EH (cell line): ENCODE data around the gene TAOK3.

Experiments
- DNase-seq: peaks from one replicate; pipeline ENCODE4 v3.0.0-alpha.2; 2015; ENCODE audit warnings: low read depth

TAOK3 gene

DNA sequence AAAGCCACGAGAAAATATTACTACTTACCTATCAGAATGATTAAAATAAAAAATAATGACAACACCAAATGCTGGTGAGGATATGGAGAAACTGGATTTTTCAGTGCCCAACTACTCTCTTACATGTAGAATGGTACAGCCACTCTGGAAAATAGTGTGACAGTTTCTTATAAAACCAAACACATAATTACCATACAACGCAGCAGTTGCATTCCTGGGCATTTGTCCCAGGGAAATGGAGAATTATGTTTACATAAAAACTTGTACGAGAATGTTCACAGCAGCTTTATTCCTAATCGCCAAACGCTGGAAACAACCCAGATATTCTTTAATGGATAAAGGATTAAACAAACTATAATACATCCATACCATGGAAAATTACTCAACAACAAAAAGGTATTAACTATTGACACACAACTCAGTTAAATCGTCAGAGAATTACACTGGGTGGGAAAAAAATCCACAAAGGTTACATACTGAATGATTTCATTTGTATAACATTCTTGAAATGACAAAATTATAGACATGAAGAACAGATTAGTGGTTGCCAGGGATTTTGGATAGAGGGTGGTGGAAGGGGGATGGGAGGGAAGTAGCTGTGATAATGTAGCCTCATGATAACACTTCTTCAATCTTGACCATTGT lies 35.4 kb downstream of the TAOK3 start:
- DNase-seq = peak; percentile 83

DNA sequence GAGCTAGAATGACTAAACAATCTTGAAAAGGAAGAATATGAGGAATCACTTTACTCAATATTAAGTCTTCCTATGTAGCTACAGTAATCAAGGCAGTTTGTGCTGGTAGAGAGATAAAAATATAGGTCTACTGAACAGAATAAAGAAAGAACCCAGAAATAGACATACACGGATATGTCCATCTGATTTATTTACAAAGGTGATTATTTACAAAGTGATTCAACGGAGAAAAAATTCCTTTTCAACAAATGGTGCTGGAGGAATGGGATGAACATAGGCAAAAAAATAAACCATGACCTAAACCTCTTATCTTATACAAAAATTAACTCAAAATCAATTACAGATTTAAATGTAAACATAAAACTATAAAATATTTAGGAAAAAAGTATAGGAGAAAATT lies 36.6 kb downstream of the TAOK3 start:
- DNase-seq = no peak

- no peak for DNase-seq
These were observed 37.7 kb downstream of the TAOK3 start for GRCh38 chr12:118334939-118335567.

GRCh38 chr12:118334241-118334640 lies 38.5 kb downstream of the TAOK3 start:
- no peak for DNase-seq

DNA sequence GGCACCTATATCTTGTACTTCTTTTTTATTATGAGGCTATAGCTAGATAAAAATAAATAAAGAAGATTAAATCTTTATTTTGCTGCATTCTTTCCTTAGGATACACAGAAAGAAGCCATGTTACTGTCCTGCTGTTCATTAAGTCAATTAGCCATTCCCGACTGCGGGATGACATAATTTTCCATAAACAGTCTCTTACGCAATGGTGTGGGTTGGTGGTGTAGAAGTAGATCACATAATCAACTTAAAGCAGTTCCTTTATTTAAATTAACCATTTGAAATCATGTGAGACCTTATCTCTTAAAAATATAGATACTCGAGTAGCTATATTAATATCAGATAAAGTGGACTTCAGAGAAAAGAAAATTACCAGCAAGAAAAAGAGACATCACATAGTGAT lies 40.2 kb downstream of the TAOK3 start:
- DNase-seq = peak; percentile 72

DNA sequence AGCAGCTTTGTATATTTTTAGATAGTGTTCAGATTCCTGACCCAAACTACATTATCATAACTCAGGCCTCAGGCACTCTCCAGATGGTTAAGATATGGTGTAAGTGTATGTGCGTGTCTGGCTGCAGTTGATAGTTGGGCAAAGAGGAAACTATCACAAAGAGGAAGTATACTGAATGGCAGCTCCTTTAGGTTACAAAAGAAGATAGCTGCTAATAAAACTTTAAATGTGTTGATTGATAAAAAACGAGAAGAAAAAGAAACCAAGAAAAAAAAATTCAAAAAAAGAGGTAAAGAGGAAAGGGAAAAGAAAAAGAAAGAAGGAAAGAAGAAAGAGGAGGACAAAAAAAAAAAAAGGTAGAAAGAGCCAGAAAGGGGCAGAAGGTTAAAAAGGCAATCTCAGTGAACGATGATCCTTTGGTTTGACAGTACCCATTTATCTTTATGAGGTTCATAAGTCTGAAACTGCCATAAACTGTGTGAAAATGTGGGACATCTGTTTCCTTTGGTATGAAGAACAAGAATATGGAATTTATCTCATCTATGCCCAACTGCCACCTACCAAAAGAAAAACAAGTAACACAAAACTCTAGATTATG lies 42.2 kb downstream of the TAOK3 start:
- DNase-seq = peak; percentile 90

DNA sequence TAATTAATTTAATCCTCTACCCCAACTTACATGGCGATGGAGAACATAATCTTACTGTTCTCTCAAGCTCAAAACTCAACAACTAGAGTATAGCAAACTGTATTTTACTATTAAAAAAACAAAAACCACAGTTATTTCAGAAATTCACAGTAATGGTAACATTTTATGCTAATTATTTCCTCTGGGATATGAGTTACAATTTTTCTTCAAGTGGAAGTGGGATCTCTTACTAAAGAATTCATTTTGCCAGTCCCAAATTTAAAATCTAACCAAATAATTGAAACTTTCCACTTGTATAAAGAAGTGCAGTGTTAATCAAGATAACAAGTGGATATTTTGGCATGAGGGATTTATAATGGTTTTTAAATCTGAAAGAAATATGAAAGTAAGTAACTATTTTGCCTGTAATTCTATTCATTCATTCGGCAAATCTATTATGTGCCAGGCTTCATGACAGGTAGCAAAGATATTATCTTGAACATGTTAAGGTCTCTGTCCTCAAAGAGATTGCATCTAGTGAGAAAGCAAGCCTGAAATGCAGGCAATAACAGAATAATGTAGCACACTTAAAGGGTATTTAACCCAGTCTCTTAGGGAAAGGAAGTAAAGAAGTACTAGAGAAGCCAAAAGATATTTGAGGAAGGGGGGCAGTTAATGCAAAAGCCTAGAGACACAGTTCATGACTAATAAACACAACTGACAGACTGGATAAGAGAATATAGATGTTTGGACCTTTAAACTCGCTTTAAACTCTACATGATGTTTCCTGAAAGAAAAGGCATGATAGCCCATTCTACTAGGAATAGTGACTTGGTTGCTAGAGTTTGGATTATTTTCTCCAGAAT lies 44.0 kb downstream of the TAOK3 start:
- peak; percentile 41 for DNase-seq

- no peak for DNase-seq
These were observed 45.3 kb downstream of the TAOK3 start for GRCh38 chr12:118327391-118327790.

DNA sequence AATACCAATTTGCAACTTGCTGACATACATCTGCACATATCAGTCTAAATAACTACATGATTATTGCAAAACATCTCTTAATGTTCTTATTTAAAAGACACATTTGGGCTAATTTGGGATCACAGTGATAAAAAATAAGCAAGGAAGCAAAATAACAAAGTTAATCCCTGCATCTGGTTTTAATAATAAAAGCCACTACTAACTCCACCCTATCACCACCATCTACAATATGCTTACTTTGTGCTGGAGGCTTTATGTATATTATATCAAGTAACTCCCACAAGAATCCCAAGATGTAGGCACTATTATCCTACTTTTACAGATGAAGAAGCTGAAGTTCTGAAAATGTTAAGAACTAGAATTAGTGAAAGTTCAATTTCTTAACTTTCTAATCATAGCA lies 45.7 kb downstream of the TAOK3 start:
- DNase-seq = peak; percentile 62

GRCh38 chr12:118325081-118325480 lies 47.6 kb downstream of the TAOK3 start:
- no peak for DNase-seq

DNA sequence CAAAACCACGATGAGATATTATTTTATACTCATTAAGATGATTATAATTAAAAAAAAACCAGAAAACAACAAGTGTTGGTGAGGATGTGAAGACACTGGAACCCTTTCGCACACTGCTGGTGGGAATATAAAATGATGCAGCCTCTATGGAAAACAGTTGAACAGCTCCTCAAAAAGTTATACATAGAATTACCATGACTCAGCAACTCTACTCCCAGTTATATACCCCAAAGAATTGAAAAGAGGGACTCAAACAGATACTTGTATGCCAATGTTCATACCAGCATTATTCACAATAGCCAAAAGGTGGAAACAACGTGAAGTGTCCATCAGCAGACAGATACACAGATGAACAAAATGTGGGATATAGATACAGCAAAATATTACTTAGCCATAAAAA lies 53.1 kb downstream of the TAOK3 start:
- no peak for DNase-seq

GRCh38 chr12:118318744-118319143 lies 54.0 kb downstream of the TAOK3 start:
- no peak for DNase-seq

GRCh38 chr12:118317729-118318128 lies 55.0 kb downstream of the TAOK3 start:
- DNase-seq = no peak

DNA sequence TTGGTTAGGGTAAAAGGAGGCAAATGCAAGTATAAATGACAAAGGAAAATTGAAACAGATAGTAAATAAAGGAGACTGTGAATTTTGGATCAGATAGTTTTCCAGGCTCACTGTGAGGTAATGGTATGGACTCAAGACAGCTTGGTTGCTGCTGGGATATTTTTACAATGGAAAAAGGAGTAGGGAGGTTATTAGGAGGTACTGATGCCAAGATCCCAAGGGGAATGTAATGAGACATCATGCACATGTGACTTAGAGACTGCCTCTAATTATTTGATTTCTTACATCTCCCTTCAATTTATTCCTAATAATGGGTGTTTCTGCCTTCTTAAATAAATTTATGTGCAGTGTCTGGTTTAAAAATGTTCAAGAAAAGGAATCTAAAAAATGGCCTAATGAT lies 56.9 kb downstream of the TAOK3 start:
- DNase-seq = peak; percentile 36

- DNase-seq = no peak
These were observed 60.1 kb downstream of the TAOK3 start for GRCh38 chr12:118312578-118312977.

- no peak for DNase-seq
These were observed 61.0 kb downstream of the TAOK3 start for GRCh38 chr12:118311666-118312065.

- no peak for DNase-seq
These were observed 62.4 kb downstream of the TAOK3 start for GRCh38 chr12:118310320-118310719.

DNA sequence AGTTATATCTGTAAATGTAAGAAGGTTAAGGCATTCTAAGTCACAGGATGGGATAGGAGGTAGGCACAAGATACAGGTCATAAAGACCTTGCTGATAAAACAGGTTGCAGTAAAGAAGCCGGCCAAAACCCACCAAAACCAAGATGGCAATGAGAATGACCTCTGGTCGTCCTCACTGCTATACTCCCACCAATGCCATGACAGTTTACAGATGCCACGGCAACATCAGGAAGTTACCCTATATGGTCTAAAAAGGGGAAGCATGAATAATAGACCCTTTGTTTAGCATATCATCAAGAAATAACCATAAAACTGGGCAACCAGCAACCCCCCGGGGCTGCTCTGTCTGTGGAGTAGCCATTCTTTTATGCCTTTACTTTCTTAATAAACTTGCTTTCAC lies 64.7 kb downstream of the TAOK3 start:
- peak; percentile 76 for DNase-seq

DNA sequence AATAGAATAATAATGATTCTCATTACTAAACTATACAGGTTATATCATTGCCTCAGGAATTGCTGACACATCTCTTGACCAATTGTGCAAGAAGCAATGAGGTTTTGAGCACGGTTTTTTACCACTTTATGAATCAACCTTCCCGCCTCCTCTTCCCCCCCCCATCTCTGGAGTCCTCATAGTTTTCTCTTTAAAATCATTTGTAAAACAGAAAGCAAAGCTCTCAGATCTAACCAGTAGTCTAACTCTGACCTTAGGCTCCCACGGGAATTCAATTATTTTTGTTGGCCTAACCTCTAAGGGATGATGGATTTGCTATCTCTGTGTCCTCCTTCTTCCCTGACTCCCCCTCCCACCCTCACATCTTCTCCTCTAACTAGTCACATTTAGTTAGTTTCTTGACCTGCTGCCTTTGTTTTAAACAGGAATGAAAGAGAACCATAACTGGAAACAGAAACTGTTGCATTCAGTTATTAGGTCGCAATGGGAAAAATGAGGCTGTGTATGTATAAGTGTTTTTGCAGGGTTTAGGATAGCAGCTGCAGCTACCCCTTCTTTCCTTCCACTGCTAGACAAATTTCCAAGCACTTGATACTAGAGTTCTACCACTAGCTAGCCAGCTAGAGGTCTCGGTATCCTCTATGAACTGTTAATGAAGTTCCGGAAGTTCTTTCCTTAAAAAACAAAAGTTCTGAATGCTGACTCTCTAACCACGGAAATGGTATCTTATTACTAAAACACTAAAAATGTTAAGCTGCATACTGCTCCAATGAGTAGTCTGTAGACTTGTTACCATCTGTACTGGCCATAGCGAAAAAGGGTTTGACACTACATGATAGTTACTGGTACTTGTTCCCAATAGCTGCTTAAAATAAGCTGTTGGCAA lies 65.4 kb downstream of the TAOK3 start:
- peak; percentile 95 for DNase-seq

DNA sequence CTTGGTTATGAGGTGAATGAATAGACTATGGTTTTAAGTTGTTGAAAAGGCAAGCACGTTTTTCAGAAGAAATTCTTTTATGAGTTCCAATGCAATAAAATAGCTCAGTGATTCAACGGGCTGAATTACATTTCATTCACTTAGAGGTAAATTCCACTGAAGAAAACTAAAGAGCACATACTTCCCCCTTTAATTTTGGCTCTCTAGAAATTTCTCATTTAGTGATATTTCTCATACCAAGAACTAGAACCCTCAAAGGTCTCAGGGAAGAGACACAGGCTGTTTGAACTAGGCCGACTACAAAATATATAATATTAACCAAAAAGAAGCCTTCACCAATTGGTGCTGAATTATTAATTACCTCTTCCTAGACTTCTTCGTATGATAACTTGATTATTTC lies 68.6 kb downstream of the TAOK3 start:
- DNase-seq = no peak

- DNase-seq = peak; percentile 63
These were observed 70.7 kb downstream of the TAOK3 start for GRCh38 chr12:118302053-118302452.
